Vagina (tissue), 2 donors: ENCODE results near the gene SSTR1.

Experiments used
- POLR2AphosphoS5 ChIP-seq, 2 donors: sonication (generic); formaldehyde crosslinking; IDR thresholded peaks; one replicate each; pipeline ENCODE4 v1.9.0; 2017; ENCODE audit warnings: antibody characterized with exemption in 2 of 2, mild to moderate bottlenecking in 2 of 2, low read depth in 1 of 2; ENCODE audit not compliant: insufficient read depth in 1 of 2
- TF ChIP-seq, protein P1 (sequence below), 3 experiments: fragments of 450-650 bp in 2 of 3; fragments of 200-600 bp in 1 of 3; sonication (generic) in 1 of 3; IDR thresholded peaks; one replicate each; pipeline ENCODE4 v1.5.1; 2017 to 2019; ENCODE audit warnings: antibody characterized with exemption in 3 of 3, mild to moderate bottlenecking in 2 of 3, moderate library complexity in 2 of 3

DNA sequence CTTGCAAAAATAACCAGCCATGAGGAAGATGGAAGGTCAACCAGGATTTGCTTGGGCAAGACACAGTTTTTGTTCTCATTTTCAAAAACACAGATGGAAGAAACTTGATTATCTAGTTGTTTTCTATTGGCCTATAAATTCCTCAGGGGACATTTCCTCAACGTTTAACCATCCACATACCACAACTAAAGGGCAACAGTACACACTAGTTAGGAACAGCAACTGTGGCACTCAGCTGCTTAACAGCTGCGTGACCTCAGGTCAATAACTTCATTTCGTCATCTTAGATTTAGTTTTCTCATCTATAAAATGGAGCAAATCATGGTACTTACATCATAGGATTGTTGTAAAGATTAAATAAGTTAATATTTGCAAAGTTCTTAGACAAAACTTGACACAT, 18.7 kb downstream of the SSTR1 start:
- TF ChIP-seq, protein P1, sequence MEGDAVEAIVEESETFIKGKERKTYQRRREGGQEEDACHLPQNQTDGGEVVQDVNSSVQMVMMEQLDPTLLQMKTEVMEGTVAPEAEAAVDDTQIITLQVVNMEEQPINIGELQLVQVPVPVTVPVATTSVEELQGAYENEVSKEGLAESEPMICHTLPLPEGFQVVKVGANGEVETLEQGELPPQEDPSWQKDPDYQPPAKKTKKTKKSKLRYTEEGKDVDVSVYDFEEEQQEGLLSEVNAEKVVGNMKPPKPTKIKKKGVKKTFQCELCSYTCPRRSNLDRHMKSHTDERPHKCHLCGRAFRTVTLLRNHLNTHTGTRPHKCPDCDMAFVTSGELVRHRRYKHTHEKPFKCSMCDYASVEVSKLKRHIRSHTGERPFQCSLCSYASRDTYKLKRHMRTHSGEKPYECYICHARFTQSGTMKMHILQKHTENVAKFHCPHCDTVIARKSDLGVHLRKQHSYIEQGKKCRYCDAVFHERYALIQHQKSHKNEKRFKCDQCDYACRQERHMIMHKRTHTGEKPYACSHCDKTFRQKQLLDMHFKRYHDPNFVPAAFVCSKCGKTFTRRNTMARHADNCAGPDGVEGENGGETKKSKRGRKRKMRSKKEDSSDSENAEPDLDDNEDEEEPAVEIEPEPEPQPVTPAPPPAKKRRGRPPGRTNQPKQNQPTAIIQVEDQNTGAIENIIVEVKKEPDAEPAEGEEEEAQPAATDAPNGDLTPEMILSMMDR (IDR thresholded peaks at IDR 0.05), result no peak
- no peak for TF ChIP-seq POLR2AphosphoS5 (IDR thresholded peaks at IDR 0.05; ENCODE audit: insufficient read depth in 1 of 2, low read depth in 1 of 2)
